ENCODE measurements around the gene ASCC1.

GRCh38 chr10:72075376-72076115 is 140.5 kb downstream of the ASCC1 start:
- TF ChIP-seq ELK1 (IDR thresholded peaks at IDR 0.05; ENCODE audit: borderline replicate concordance, low read depth, low read length) (no peak), POLR2A (IDR thresholded peaks at IDR 0.05; ENCODE audit: low read depth, low read length) (no peak), CTCF (conservative IDR thresholded peaks at IDR 0.05; ENCODE audit: low read depth, low read length) (no peak), MXI1 (IDR thresholded peaks at IDR 0.05; ENCODE audit: borderline replicate concordance, low read depth, low read length) (no peak), CEBPB (IDR thresholded peaks at IDR 0.05; ENCODE audit: low read depth, low read length) (no peak), CHD1 (IDR thresholded peaks at IDR 0.05; ENCODE audit: low read depth, low read length) (no peak), RFX5 (IDR thresholded peaks at IDR 0.05; ENCODE audit: low read depth, low read length) (no peak), USF2 (IDR thresholded peaks at IDR 0.05; ENCODE audit: low read depth, low read length) (no peak), FOS (IDR thresholded peaks at IDR 0.05; ENCODE audit: low read depth, low read length) (no peak), MAZ (IDR thresholded peaks at IDR 0.05; ENCODE audit: borderline replicate concordance, low read depth, low read length) (no peak), RAD21 (IDR thresholded peaks at IDR 0.05; ENCODE audit: low read length) (no peak)

Measured in IMR-90 (cell line).